Mucosa of rectum (tissue), 2 donors: ENCODE data around the gene GRIA3.

ENCODE experiments used
- H3K27ac ChIP-seq, 2 donors: one replicate each; pipeline ENCODE4 v1.7.0; 2013; ENCODE audit warnings: inconsistent platforms in 2 of 2, low read depth in 2 of 2, low read length in 2 of 2
- H3K27me3 ChIP-seq, 2 donors: one replicate each; pipeline ENCODE4 v1.7.0; 2013; ENCODE audit warnings: low read length in 2 of 2; ENCODE audit not compliant: control insufficient read depth in 2 of 2, insufficient read depth in 2 of 2
- H3K36me3 ChIP-seq, 2 donors: one replicate each; pipeline ENCODE4 v1.7.0; 2013; ENCODE audit warnings: low read length in 2 of 2; ENCODE audit not compliant: control insufficient read depth in 2 of 2, insufficient read depth in 2 of 2
- H3K4me1 ChIP-seq, 2 donors: one replicate each; pipeline ENCODE4 v1.7.0; 2013; ENCODE audit warnings: low read length in 2 of 2, mild to moderate bottlenecking in 1 of 2; ENCODE audit not compliant: control insufficient read depth in 2 of 2, insufficient read depth in 2 of 2
- H3K4me3 ChIP-seq, 2 donors: one replicate each; pipeline ENCODE4 v1.7.0; 2013; ENCODE audit warnings: low read length in 2 of 2
- H3K9ac ChIP-seq, 2 donors: one replicate each; pipeline ENCODE4 v1.7.0; 2013; ENCODE audit warnings: low read length in 2 of 2, low read depth in 1 of 2, mild to moderate bottlenecking in 1 of 2
- H3K9me3 ChIP-seq, 2 donors: one replicate each; pipeline ENCODE4 v1.7.0; 2013; ENCODE audit warnings: low read length in 2 of 2; ENCODE audit not compliant: control insufficient read depth in 2 of 2
- donor health status: healthy.
- donor health status: Normal muscosa, but diverticular disease.

The GRIA3 gene

GRCh38 chrX:123291623-123292022 lies 107.5 kb downstream of the GRIA3 start:
- Histone ChIP-seq H3K27ac (no peak overlapping the region), H3K4me1 (no peaks in the 10 kb centered on the region), H3K9me3 (no peaks in the 10 kb centered on the region), H3K9ac (no peak overlapping the region), H3K27me3 (no peaks in the 10 kb centered on the region), H3K4me3 (no peak overlapping the region), H3K36me3 (no peaks in the 10 kb centered on the region)

DNA sequence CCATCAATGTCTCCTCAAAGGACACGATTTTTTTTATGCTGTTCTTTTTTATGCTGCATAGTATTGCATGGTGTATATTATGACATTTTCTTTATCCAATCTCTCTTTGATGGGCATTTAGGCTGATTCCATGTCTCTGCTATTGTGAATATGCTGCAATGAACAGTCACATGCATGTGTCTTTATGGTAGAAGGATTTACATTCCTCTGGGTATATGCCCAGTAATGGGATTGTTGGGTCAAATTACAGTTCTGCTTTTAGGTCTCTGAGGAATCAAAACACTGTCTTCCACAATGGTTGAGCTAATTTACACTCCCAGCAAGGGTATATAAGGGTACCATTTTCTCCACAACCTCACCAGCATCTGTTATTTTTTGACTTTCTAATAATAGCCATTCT lies 113.9 kb downstream of the GRIA3 start:
- no peaks in the 10 kb centered on the region for H3K36me3 ChIP-seq
- H3K9ac ChIP-seq = no peak overlapping the region
- H3K4me3 ChIP-seq = no peak overlapping the region
- no peaks in the 10 kb centered on the region for H3K4me1 ChIP-seq
- H3K9me3 ChIP-seq = no peaks in the 10 kb centered on the region
- no peak overlapping the region for H3K27ac ChIP-seq
- H3K27me3 ChIP-seq = no peaks in the 10 kb centered on the region

DNA sequence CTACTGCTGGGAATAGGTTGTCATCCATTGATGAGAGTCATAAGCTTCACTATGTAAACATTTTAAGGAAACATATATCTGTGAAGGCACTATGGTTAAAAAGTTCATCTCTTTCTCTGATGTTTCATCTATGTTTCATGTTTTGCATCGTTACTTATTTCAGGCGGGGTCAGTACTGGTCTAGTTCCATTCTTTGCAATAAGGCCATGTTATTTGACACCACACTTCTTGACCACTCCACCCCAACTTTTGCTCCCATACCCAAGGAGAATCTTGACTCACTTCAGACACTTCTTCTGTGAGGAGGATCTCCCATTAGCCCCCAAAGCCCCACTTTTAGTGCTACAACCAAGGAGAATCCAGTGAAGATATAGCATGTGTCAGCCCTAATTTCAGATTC lies 119.4 kb downstream of the GRIA3 start:
- Histone ChIP-seq H3K4me1 (no peaks in the 10 kb centered on the region), H3K4me3 (no peak overlapping the region), H3K27ac (no peak overlapping the region), H3K36me3 (no peaks in the 10 kb centered on the region), H3K27me3 (no peaks in the 10 kb centered on the region), H3K9me3 (no peaks in the 10 kb centered on the region), H3K9ac (no peak overlapping the region)

GRCh38 chrX:123308658-123309057 lies 124.6 kb downstream of the GRIA3 start:
- Histone ChIP-seq H3K4me3 (no peak overlapping the region), H3K27me3 (no peaks in the 10 kb centered on the region), H3K9ac (no peak overlapping the region), H3K9me3 (no peaks in the 10 kb centered on the region), H3K36me3 (no peaks in the 10 kb centered on the region), H3K4me1 (no peaks in the 10 kb centered on the region), H3K27ac (no peak overlapping the region)

DNA sequence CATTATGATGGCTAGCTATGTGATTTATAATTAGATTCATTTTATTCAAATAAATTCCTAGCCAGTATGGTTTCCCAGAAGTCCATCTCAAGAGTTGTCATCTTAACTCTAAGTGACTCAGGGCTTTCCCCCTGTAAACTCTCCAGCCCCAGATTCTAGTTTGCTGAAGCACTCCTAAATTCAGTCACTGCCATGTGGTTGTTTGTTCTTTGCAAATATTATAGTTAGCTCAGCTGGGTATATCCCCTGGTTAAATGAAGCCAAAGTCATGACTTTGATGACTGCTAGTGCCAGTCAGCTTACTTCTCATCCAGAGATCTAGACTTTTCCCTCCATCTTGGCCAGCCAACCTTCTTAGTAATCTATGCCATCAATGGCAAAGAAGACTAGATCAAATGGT lies 126.0 kb downstream of the GRIA3 start:
- H3K4me3 ChIP-seq = no peak overlapping the region
- no peaks in the 10 kb centered on the region for H3K4me1 ChIP-seq
- no peaks in the 10 kb centered on the region for H3K9me3 ChIP-seq
- no peak overlapping the region for H3K27ac ChIP-seq
- no peaks in the 10 kb centered on the region for H3K27me3 ChIP-seq
- H3K36me3 ChIP-seq = no peaks in the 10 kb centered on the region
- H3K9ac ChIP-seq = no peak overlapping the region

- H3K4me1 ChIP-seq = no peaks in the 10 kb centered on the region
- H3K27ac ChIP-seq = no peak overlapping the region
- H3K9ac ChIP-seq = no peak overlapping the region
- H3K4me3 ChIP-seq = no peak overlapping the region
- no peaks in the 10 kb centered on the region for H3K27me3 ChIP-seq
- no peaks in the 10 kb centered on the region for H3K36me3 ChIP-seq
- no peaks in the 10 kb centered on the region for H3K9me3 ChIP-seq
Observed at GRCh38 chrX:123311486-123311885, 127.4 kb downstream of the GRIA3 start.

DNA sequence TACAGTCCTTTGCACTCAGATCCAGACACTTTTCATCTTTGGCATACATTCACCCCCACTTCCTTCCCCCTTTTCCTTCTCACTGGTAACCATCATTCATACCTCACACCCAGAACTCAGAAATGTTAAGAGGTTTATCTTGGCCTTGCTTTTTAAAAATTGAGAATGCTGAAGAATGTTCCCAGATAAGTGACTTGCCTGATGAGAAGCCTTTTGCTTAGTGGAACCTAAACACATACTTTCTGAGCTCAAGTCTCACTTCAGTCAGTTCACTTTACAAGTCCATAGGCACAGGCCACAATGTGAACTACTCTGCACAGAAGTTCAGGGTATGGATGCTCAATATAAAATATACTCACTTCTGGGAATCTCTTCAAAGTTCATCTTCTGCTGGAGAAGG lies 129.4 kb downstream of the GRIA3 start:
- Histone ChIP-seq H3K36me3 (no peaks in the 10 kb centered on the region), H3K27ac (no peak overlapping the region), H3K27me3 (no peaks in the 10 kb centered on the region), H3K9ac (no peak overlapping the region), H3K9me3 (no peaks in the 10 kb centered on the region), H3K4me3 (no peak overlapping the region), H3K4me1 (no peaks in the 10 kb centered on the region)

GRCh38 chrX:123320622-123321021 lies 136.5 kb downstream of the GRIA3 start:
- Histone ChIP-seq H3K27me3 (no peaks in the 10 kb centered on the region), H3K9me3 (no peaks in the 10 kb centered on the region), H3K27ac (no peak overlapping the region), H3K4me1 (no peaks in the 10 kb centered on the region), H3K36me3 (no peaks in the 10 kb centered on the region), H3K9ac (no peak overlapping the region), H3K4me3 (no peak overlapping the region)

DNA sequence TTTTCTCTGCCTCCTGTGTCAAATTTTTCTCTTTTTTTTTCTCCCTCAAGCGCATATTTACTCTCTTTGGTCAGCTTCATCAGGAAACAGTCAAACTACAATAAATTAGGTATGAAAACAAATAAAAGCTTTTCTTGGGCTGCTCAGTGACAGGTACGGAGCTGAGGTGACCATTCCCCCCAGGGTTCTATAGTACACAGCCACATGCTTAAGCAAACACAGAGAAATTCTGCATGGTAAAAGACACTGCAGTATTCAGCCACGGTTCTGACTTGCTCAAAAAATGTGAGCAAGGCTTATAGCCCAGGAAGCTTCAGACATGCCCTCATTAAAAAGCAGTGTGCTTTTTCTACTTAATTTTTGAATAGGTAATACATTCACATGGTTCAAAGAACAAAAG lies 138.5 kb downstream of the GRIA3 start:
- Histone ChIP-seq H3K9me3 (no peaks in the 10 kb centered on the region), H3K4me3 (no peak overlapping the region), H3K27me3 (no peaks in the 10 kb centered on the region), H3K9ac (no peak overlapping the region), H3K36me3 (no peaks in the 10 kb centered on the region), H3K4me1 (no peaks in the 10 kb centered on the region), H3K27ac (no peak overlapping the region)

DNA sequence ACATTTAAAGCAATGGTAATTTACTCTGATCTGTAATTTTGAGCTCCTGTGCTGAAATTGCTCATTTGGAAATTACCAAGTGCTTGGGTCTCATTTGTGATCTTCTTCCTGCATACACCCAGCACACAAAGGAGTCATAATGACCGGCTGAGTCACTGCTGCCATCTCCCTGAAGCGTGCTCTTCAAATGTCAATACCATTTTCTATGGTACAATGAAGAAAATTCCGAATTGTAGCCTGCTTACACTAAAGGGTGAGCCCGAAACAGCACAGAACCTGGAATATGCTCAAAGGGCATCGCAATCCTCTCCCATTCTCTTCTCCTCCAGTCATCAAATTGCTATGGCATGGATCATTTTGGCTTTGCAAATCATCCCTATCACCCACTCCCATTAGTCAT lies 140.5 kb downstream of the GRIA3 start:
- H3K27ac ChIP-seq = no peak overlapping the region
- H3K9me3 ChIP-seq = no peaks in the 10 kb centered on the region
- H3K4me3 ChIP-seq = no peak overlapping the region
- H3K27me3 ChIP-seq = no peaks in the 10 kb centered on the region
- no peak overlapping the region for H3K9ac ChIP-seq
- no peaks in the 10 kb centered on the region for H3K4me1 ChIP-seq
- no peaks in the 10 kb centered on the region for H3K36me3 ChIP-seq

DNA sequence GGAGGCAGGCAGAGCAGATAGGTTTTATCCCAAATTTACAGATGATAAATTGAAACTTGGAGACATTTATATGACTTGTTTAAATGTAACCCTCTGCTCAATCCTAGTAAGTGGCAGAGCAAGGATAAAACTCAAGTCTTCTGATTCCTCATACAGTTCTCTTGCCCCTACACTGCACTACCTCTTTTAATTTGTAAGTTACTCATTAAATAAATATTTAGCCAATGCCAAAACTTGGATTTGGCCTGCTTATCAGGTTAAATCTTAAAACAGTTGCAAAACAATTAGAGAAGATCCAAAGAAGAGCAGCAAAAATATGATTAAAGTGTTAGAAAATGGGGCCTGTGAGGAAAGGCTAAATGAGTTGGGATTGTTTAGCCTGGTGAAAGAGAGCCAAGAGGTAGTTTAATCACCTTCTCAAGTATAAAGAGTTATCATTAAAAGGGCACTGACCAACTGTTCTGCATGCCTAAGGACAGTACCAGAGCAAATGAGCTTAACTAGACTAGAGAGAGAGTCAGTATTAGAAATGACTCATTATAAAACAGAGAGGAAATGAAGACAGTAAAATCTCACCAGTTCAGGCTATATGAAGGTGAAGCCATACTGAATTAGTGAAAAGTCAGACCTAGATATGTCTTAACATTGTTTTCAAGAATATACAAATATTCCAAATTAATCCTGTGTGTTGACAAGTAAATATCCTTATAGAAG lies 146.3 kb downstream of the GRIA3 start:
- Histone ChIP-seq H3K27me3 (no peaks in the 10 kb centered on the region), H3K4me1 (no peaks in the 10 kb centered on the region), H3K4me3 (no peak overlapping the region), H3K36me3 (no peaks in the 10 kb centered on the region), H3K27ac (no peak overlapping the region), H3K9me3 (no peaks in the 10 kb centered on the region), H3K9ac (no peak overlapping the region)
